ENCODE results near the gene PPP1R12B. TPM values are rescaled to one million over a fixed set of nuclear protein-coding genes. Genes with fewer than 3 reads are reported as not detected.
"Not testable (repeated sequence)": the region's sequence is repeated elsewhere in the genome, so short reads cannot be mapped to it uniquely, and the experiment has no call there.

Gene PPP1R12B
- total RNA-seq, 4 donors from 2014 or later = 747 to 1,375 (median 979) TPM

DNA sequence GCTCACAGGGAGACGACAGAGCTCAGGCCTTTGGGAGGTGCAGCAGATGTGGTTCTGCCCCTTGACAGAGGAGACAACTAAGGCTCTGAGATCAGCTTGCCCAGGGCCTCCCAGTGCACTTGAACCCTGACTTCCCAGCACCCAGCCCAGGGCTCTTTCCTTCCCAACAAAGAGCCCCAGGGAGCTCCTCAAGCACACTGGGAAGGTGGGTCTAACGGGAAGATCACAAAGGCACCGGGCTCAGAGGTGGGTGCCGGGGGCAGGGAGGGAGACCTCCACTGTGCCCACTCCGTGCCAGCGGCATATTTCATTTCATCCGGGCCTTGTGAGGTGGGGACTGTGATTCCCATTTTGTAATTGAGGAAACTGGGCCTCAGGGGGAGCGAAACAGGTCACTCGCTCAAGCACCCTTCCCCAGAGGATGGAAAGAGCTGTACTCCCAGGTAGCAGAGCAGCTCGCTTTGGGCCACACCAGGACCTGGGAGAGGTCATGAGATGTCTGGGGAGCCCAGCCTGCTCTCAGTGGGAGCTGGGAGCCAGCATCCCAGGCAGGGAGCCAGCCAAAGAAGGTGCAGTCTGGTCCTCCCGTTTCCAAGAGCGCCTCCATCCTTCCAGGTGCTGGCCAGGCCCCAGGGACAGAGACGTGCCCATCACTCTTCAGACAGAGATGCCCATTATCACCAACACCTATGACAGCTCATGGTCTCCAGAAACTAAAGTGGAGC lies 279.5 kb downstream of the PPP1R12B start:
- no peak overlapping the region for H3K27ac ChIP-seq
- H3K27me3 ChIP-seq = peaks cover 30% of the 10 kb centered on the region
- TF ChIP-seq POLR2A (IDR thresholded peaks at IDR 0.05) (no peak), POLR2AphosphoS5 (IDR thresholded peaks at IDR 0.05) (no peak), EP300 (IDR thresholded peaks at IDR 0.05) (no peak)
- TF ChIP-seq, protein P1, sequence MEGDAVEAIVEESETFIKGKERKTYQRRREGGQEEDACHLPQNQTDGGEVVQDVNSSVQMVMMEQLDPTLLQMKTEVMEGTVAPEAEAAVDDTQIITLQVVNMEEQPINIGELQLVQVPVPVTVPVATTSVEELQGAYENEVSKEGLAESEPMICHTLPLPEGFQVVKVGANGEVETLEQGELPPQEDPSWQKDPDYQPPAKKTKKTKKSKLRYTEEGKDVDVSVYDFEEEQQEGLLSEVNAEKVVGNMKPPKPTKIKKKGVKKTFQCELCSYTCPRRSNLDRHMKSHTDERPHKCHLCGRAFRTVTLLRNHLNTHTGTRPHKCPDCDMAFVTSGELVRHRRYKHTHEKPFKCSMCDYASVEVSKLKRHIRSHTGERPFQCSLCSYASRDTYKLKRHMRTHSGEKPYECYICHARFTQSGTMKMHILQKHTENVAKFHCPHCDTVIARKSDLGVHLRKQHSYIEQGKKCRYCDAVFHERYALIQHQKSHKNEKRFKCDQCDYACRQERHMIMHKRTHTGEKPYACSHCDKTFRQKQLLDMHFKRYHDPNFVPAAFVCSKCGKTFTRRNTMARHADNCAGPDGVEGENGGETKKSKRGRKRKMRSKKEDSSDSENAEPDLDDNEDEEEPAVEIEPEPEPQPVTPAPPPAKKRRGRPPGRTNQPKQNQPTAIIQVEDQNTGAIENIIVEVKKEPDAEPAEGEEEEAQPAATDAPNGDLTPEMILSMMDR (IDR thresholded peaks at IDR 0.05) = no peak
- H3K4me1 ChIP-seq = peaks cover 0 to 19% (median 4%) of the 10 kb centered on the region in 3 donors
- no peak for ATAC-seq
- 50 to 73% methylated on average over 2 to 3 of the region's 13 CpGs for WGBS, 2 donors (ENCODE audit: low coverage in 1 of 2)
- no peak overlapping the region for H3K4me3 ChIP-seq
- no peaks in the 10 kb centered on the region for H3K36me3 ChIP-seq
- no peaks in the 10 kb centered on the region for H3K9me3 ChIP-seq

DNA sequence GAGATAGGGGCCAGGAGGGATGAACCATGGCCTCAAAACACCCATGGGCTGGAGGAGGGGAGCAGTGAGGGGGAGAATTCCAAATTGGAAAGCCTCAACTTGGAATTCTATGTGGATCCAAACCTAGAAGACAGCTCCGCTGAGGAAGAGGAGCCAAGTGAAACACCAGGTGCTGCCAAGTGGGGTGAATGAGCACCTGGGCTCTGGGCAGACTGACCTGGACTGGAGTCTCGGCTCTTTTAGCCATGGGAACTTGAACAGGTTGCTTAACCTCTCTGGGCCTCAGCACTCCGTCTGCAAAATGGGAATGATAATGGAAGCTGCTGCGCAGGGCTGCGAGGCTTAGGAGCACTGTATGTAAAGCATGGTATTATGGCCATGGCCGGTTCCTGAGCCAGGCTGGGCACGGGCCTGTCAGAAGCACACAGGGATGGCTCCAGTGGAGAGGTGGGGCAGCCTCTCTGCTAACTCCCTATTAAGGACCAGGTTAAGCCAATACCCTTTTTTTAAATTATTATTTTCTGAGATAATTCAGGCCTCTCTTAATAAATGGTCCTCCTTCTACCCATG lies 280.2 kb downstream of the PPP1R12B start:
- peaks cover 0 to 12% (median 0%) of the 10 kb centered on the region in 3 donors for H3K4me1 ChIP-seq
- WGBS, 2 donors (ENCODE audit: low coverage in 1 of 2) = 81% methylated on average over 6 of the region's 7 CpGs; no CpG with 5 or more reads in 1 of the 2 donors
- H3K27me3 ChIP-seq = peaks cover 30% of the 10 kb centered on the region
- H3K36me3 ChIP-seq = no peaks in the 10 kb centered on the region
- no peaks in the 10 kb centered on the region for H3K9me3 ChIP-seq
- ATAC-seq = no peak
- no peak overlapping the region for H3K4me3 ChIP-seq
- H3K27ac ChIP-seq = no peak overlapping the region
- TF ChIP-seq POLR2AphosphoS5 (IDR thresholded peaks at IDR 0.05) (no peak), POLR2A (IDR thresholded peaks at IDR 0.05) (no peak), EP300 (IDR thresholded peaks at IDR 0.05) (no peak)
- TF ChIP-seq, protein P1 (IDR thresholded peaks at IDR 0.05) = no peak

DNA sequence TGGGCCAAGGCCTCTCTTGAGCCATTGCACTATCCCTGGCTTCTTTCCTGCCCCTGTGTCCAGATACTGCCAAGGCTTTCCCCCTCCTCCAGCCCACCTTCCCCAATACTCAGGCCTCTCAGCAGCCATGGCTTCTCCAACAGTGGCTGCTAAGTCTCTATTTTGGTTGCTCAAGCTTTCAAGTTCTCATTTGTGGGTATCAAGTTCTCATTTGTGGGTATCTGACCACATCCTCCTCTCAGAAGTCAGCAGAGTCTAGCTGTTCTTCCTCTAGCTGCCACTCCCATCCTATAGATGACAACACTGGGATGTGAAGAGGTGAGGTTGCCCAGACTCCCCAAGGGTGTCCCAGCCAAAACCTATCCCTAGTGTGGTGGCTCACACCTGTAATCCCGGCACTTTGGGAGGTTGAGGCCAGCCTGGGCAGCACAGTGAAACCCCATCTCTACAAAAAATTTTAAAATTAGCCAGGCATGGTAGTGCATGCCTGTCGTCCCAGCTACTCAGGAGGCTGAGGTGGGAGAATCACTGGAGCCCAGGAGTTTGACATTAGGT lies 280.8 kb downstream of the PPP1R12B start:
- not testable (repeated sequence) for H3K27ac ChIP-seq, ATAC-seq, H3K9me3 ChIP-seq, H3K36me3 ChIP-seq, H3K4me3 ChIP-seq, H3K4me1 ChIP-seq
- H3K27me3 ChIP-seq = peaks cover 30% of the 10 kb centered on the region
- 80% methylated on average over 1 of the region's 2 CpGs; no CpG with 5 or more reads in 1 of the 2 donors for WGBS, 2 donors (ENCODE audit: low coverage in 1 of 2)

DNA sequence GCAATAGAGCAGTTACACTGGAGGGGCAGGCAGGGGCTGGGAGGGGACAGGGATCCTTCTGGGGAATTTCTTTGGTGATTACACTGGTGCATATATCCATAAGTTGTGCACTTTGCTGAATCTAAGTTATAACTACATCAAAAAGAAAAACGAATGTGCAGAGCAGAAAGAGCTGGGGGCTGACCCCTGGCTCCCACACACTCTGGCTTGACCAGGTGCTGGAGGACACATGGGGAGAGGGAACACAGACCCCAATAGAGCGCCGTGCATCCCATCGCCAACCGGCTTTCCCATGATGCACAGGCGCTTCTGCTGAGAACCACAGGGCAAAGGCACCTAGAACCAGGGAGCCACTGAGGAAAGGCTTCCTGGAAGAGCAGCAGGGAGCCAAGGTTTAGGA lies 281.6 kb downstream of the PPP1R12B start:
- ATAC-seq, H3K36me3 ChIP-seq, H3K9me3 ChIP-seq, H3K4me1 ChIP-seq, H3K27ac ChIP-seq, H3K4me3 ChIP-seq: not testable (repeated sequence)
- peaks cover 31% of the 10 kb centered on the region for H3K27me3 ChIP-seq
- 72 to 89% methylated on average over 3 to 6 of the region's 6 CpGs for WGBS, 2 donors (ENCODE audit: low coverage in 1 of 2)

DNA sequence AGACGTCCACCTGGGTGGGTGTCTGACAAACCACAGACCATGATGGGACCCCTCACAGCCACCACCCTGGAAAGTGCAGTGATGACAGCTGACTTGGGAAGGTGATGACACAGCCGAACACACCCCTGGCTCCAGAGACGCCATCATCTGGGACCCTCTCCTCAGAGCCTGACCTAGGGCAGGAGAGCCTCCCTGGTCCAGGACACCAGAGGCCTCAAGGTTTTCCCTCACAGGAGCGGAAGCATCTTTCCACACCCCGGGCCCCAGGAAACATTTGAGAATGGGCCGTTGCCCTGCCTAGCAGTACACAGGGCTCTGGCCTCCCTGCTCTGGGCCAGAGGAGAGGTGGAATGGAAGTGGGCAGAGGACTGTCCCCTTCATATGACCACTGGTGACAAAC lies 282.0 kb downstream of the PPP1R12B start:
- Histone ChIP-seq H3K36me3 (no peaks in the 10 kb centered on the region), H3K4me1 (peaks cover 0 to 3% (median 0%) of the 10 kb centered on the region in 3 donors), H3K27me3 (peaks cover 36% of the 10 kb centered on the region), H3K27ac (no peak overlapping the region), H3K9me3 (no peaks in the 10 kb centered on the region), H3K4me3 (no peak overlapping the region)
- TF ChIP-seq POLR2A (IDR thresholded peaks at IDR 0.05) (no peak), POLR2AphosphoS5 (IDR thresholded peaks at IDR 0.05) (no peak), EP300 (IDR thresholded peaks at IDR 0.05) (no peak)
- TF ChIP-seq, protein P1 (IDR thresholded peaks at IDR 0.05) = no peak
- no peak for ATAC-seq
- no CpG with 5 or more reads among the region's 6 CpGs for WGBS, 2 donors (ENCODE audit: low coverage in 1 of 2)

Measured in gastroesophageal sphincter (tissue), 4 donors.